Loucy (cell line): ENCODE results near the gene DDX31.

Experiments used
- EZH2phosphoT487 ChIP-seq: fragments of 200-600 bp; IDR thresholded peaks from 2 replicates; pipeline ENCODE4 v1.6.1; 2018; ENCODE audit warnings: antibody characterized with exemption, mild to moderate bottlenecking, moderate library complexity, borderline replicate concordance
- TF ChIP-seq, protein P1 (sequence below): fragments of 200-600 bp; sonication (generic); conservative IDR thresholded peaks from 2 replicates; pipeline ENCODE4 v1.5.1; 2014; ENCODE audit warnings: mild to moderate bottlenecking, antibody characterized with exemption, low read length

GRCh38 chr9:132571806-132572600 lies 97.8 kb downstream of the DDX31 start:
- TF ChIP-seq, protein P1, sequence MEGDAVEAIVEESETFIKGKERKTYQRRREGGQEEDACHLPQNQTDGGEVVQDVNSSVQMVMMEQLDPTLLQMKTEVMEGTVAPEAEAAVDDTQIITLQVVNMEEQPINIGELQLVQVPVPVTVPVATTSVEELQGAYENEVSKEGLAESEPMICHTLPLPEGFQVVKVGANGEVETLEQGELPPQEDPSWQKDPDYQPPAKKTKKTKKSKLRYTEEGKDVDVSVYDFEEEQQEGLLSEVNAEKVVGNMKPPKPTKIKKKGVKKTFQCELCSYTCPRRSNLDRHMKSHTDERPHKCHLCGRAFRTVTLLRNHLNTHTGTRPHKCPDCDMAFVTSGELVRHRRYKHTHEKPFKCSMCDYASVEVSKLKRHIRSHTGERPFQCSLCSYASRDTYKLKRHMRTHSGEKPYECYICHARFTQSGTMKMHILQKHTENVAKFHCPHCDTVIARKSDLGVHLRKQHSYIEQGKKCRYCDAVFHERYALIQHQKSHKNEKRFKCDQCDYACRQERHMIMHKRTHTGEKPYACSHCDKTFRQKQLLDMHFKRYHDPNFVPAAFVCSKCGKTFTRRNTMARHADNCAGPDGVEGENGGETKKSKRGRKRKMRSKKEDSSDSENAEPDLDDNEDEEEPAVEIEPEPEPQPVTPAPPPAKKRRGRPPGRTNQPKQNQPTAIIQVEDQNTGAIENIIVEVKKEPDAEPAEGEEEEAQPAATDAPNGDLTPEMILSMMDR, result no peak
- TF ChIP-seq EZH2phosphoT487, result no peak
